NOMO-1 (cell line): ENCODE data around the gene SGSH.

Experiments used
- DNase-seq, 2 experiments: peaks; one replicate each; lab custom pipeline; 2025; ENCODE audit not compliant: unreplicated experiment in 2 of 2; lab: John Stamatoyannopoulos, UW

SGSH gene

DNA sequence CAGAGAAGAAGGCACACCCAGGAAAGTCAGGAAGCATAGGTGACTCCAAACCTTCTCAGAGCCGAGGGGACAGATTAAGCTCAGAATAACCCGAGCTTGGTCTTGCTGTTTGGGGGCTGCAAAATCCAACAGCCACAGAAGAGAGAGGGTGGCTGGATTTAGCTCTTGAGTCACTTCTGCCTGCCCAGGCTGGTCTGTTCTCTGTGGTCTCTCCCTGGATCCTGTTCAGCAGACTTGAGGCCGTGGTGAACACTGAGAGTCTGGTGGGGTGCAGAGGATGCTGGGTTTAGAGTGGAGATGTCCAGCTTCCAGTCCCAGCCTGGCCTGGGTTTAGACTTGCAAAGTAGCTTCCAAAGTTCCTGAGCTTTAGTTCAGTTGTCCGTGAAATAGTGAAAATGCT lies 8.9 kb upstream of the SGSH start:
- DNase-seq = no peak

DNA sequence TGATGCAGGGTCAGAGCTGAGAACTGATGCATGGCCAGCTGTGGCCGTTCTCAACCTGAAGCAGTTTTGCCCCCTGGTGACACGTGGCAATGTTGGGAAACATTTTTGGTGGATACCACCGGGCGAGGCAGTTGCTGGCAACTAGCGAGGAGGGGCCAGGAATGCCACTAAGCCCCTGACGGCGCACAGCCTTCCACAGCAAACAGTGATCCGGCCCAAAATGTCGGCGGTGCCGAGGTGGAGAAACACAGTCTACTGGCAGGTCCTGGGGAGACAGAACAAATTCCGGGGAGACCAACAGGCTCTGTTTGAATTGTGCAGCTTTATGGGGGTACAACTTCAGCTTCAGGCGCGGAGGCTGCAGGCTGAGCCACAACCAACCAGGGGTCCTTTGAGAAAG lies 8.3 kb upstream of the SGSH start:
- no peak for DNase-seq

DNA sequence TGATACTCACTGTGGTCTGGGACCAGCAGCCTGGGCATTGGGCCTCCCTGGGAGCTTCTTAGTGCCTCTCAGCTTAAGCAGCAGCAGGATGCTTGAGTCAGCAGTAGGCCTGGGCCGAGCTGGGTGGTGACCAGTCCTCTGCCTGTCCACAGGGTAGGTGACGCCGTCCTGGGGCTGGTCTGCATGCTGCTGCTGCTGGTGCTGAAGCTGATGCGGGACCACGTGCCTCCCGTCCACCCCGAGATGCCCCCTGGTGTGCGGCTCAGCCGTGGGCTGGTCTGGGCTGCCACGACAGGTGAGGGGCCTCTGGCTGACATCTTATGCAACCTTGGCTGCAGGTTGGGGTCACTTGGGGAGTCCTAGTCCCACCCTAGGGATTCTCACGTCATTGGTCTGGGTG lies 7.5 kb upstream of the SGSH start:
- DNase-seq = no peak

DNA sequence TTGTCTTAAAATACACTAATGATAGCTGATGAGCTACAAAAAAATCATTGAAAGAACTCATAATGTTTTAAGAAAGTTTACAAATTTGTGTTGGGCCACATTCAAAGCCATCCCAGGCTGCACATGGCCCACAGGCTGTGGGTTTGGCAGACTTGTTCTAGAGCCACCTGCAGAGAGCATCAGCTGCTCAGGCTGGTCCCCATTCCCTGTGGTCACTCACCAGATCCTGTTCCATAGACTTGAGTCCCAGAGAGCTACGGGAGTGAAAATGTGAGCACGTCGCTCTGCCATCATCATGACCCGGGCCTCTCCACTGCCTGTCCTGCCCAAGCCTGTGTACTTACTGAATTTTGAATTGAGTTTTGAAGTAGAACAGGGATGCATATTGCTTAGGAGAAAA lies 7.0 kb upstream of the SGSH start:
- no peak for DNase-seq

DNA sequence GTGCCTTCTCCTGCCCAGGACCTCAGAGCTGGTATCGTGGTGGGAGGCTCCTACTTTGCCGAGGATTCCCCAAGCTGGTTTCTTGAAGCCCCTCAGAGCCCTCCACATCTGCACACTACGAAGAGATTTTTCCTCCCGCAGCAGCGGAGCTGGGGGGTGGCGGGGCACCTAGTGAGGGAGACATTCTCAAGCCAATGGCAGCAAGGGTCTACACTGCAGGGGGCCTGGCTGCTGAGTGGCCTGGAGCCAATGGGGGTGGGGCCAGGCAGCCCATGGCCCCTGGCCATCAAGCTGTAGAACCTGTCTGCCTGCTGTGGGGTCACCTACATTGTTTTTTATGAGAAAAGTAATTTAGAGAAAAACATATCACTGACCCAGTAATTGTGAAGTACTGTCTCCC lies 5.1 kb upstream of the SGSH start:
- DNase-seq = no peak

DNA sequence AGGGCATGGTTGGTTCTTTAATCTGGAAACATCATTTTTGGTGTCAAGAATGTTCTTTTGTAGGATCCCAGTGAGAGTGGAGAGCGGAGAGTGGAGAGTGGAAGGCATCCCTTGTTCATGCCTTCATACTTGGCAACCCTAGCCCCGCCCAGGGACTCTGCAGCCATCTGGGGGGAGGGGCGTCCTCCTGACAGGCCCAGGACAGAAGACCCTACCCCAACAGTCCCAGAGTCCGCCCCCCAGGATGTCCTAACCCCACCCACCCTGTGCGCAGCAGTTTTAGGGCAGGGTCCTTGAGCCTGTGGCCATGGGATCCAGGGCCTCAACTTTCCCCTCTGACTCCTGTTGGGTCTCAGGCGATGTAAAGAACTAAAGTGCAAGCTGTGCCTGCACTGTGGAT lies 4.5 kb upstream of the SGSH start:
- no peak for DNase-seq

DNA sequence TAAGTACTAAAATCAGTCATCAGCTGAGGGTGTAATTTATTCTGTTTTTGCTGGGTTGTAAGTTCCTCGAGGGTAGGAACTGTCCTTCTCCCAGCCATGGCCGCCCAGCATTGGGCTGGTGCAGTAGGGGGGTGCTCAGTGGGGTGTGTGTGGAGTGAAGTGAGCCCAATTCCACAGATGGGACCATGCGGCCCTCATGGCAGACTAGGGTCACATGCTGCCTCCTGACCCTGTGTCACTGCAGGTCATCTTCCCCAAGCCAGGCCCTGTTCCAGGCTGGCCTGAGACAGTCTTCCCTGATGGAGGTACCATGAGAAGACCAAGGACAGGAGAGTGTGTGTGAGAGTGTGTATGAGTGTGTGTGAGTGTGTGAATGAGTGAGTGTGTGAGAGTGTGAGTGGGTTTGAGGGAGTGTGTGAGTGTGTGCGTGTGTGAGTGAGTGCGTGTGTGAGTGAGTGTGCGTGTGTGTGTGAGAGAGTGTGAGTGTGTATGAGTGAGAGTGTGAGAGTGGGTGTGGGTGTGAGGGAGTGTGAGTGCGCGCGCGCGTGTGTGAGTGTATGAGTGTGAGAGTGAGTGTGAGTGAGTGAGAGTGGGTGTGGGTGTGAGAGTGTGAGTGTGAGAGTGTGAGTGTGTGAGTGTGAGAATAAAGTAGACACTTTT lies 3.8 kb upstream of the SGSH start:
- no peak for DNase-seq

DNA sequence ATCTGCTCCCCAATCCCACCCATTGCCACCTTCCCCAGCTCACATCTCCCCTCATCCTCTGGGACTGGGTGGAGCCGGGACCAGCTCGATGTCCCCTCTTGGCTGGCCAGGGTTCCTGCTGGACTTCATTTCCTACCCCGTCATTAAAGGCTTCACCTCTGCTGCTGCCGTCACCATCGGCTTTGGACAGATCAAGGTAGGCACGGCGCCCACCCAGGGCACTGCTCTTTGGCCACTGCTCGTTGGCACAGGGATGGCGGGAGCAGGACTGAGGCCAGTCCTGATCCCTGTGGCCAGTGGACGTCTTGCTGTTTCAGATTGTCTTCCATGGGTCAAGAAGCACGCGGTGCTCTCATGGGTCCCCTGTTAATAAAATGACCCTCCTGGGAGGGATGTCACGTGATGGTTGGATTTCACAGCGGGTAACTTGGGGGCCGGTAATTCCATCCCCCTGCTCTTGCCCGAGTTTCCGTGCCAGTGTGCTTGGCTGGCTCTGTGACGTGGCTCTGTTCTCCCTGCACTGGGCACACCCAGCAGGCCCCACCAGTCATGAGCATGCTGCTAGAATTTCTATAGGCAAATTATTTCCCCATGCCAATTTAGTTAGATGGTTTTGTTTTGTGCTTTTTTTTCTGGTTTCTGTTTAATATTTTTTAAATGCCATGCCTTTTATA lies 3.1 kb upstream of the SGSH start:
- DNase-seq = no peak

DNA sequence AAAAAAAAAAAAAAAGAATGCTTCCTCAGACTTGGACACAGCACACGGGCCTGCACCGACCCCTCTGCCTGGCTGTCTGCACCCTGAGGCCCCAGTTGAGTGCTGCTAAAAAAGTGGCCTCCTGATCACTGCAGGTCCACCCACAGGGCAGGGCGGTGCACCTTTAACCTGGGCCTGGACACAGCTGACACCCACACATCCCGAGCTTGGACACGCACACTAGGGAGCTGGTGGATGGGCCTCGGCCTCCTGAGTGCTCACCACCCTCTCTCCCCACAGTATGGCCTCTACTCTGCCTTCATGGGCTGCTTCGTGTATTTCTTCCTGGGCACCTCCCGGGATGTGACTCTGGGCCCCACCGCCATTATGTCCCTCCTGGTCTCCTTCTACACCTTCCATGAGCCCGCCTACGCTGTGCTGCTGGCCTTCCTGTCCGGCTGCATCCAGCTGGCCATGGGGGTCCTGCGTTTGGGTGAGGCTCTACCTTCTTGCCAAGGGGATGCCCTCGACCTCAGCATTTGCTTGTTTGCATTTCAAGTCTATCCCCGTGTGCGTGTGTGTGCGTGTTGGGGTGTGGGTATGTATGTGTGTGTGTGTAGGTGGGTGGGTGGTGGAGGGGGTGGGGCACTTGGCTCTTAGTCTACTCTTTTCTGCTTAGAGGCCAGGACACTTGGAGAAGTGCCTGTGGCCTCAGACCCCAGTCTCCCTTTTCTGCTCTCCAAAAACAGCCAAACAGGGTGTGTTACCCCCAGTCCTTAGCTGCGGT lies 2.4 kb upstream of the SGSH start:
- DNase-seq = no peak

DNA sequence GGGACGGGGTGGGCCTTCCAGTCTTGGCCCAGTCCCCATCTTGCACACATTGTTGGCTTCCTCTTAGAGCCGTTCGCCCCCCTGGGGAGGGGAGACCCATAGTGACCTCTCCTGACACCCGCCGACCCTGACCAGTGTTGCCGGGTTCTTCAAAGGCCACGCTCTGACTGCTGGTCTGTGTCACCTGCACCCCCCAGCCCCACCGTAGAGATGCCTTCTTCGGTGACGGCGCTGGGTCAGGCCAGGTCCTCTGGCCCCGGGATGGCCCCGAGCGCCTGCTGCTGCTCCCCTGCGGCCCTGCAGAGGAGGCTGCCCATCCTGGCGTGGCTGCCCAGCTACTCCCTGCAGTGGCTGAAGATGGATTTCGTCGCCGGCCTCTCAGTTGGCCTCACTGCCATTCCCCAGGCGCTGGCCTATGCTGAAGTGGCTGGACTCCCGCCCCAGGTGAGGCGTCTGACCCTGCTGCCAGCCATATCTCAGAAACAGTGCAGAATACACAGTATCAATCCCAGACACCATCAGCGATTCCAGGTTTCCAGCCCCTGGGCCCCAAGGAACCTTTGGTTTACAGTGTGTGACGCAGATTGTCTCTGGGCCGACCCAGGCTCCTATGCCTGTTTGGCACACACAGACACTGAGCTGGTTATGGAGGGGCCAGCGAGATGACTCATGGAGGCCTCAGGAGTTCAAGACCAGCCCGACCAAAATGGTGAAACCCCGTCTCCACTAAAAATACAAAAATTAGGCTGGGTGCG lies 1.4 kb upstream of the SGSH start:
- no peak for DNase-seq

DNA sequence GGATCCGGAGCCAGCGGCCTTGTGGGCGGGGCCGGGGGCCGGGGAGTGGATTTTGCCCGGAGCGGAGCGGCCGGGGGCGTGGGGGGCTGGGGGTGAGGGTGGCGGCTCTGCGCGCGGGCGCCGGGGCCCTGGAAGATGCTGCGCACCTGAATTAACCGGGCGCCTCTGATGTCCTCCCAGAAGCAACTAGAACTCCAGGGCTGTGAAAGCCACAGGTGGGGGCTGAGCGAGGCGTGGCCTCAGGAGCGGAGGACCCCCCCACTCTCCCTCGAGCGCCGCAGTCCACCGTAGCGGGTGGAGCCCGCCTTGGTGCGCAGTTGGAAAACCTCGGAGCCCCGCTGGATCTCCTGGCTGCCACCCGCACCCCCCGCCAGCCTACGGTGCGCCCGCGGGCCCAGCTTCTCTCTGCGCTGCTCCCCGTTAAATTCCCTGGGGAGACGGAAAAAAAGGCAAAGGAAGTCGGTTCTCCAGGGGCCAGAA lies 643 bp upstream of the SGSH start:
- DNase-seq = no peak

DNA sequence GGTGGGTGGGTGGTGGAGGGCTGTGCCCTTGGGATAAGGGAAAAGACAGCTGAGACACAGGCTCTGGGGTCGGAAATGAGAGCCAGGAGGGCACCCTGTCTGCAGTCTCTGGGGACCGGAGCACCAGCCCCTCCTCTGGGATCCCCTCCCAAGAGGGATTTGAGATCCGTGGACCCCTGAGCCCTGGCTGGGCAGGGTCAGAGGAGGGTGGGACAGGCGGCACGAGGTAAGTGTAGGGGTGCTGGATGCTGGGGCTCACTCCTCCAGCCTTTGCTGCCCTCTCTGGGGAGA lies 425 bp downstream of the SGSH start:
- no peak for DNase-seq

DNA sequence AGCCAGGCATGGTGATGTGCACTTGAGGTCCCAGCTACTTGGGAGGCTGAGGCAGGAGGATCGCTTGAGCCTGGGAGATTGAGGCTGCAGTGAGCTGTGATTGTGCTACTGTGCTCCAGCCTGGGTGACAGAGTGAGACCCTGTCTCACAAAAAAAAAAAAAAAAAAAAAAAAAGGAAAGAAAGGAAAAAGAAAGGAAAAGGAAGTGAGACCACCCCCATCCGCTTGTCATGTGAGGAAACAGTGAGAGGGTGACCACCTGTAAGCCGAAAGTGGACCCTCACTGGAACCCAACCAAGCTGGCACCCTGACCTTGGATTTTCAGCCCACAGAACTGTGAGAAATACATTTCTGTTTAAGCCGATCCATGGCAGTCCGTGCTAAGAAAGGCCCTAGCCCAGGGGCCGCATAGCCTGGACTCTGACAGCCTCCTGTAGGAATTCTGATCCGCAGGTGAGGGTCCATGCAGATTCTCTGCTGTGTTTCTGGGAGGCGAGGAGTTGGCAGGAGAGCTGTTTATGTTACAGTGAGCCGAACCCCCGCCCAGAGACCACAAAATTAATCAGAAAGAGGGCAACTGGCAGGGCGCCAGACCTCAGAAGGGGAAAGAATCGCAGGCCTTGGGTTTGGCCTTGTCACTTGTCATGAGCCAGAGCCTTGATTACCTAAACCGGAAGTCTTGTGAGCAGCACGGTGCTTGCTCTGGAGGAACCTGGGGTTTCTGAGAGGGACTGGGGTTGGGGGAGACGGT lies 945 bp downstream of the SGSH start:
- DNase-seq = peak; percentile 93 to 95

DNA sequence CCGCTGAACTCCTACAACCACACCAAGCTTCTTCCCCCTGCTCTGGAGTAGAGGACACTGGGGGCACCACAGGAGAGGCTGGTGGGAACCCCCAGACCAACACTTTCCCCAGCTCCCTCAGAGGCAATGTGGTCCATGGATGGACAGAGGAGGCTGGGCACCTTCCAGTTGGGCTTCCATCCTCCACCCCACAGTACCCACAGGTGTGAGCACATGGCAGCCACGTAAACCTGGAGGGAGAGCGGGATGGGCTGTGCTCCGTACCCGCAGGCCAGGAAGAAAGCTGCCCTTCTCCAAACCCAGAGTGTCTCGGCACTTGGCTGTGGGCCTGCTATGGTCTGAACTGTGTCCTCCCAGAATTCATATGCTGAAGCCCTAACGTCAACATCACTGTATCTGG lies 1.7 kb downstream of the SGSH start:
- no peak for DNase-seq

DNA sequence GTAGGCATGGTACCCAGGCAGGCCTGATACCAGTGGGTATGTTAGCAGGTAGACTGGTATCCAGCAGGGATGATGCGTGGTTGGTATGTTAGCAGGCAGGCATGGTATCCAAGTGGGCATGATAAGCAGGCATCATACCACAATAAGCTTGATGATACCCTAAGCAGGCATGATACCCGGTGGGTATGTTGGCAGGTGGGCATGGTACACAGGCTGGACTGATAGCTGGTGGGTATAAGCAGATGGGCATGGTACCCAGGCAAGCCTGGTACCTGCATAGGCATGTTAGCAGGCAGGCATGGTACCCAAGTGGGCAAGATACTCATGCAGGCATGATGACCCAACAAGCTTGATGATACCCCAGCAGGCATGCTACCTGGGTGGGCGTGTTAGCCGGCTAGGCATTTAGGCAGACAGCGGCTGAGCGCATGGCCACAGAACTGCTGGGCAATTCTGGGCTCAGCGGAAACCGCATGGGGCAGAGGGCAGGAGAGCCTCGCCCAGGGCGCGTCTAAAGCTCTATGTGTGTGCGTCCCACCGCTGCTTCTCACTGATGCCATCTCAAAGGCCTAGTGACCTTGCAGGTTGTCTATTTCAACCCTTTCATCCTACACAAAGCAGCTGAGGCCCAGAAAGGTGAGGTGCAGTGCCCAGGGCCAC lies 2.3 kb downstream of the SGSH start:
- DNase-seq = no peak

DNA sequence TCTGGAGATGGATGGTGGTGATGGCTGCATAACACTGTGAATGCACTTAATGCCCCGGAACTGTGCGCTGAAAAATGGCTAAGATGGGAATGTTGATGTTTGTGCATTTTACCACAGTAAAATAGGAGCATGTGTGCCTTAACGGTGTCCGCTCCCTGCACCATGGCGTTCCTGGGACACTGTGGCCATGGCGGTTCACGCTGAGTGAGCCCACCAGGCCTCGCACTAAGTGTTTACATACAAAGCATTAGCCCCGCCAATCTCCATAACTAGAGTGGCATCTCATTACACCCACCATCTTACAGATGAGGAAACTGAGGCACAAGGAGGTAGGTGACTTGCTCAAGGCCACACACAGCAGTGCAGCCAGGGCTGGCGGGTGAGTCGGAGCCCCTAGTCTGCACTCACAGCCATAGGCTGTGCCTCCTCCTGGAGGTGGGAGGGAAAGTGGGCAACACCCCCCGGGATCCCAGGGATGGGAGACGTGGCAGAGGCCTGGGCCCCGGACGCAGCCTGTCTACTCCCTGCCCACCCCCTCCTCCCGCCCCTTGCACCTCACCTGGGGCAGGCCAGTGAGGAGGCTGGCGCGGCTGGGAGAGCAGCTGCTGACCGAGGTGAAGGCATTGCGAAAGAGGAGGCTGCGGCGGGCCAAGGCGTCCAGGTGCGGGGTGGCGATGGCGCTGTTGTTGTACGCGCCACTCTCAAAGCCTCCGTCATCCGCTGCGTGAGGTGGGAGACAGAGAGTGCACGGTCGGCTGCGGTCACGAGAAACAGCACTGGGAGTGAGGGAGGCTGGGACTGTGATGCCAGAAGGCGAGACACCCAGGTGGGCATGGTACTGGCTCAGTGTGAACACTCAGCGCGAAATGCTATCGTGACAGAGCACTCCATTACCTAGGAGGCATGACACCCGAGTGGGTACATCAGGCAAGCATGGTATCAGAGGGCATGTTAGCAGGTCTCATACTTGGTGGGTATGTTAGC lies 3.4 kb downstream of the SGSH start:
- DNase-seq = no peak

DNA sequence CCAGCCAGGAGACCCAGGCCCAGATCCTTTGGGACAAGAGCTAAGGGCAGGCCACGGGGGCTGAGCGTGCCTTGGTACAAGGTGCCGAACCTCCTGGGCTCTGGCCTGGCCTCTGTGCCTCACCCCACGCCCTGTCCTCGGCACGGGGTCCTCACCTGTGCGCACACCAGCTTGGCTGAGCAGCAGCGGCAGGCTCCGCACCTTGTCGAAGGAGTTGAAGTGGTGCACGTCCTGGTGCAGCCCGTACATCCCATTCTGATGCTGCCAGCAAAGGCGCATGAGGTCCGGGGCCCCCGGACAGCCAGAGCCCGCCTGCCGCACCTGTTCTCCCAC lies 5.3 kb downstream of the SGSH start:
- DNase-seq = no peak

DNA sequence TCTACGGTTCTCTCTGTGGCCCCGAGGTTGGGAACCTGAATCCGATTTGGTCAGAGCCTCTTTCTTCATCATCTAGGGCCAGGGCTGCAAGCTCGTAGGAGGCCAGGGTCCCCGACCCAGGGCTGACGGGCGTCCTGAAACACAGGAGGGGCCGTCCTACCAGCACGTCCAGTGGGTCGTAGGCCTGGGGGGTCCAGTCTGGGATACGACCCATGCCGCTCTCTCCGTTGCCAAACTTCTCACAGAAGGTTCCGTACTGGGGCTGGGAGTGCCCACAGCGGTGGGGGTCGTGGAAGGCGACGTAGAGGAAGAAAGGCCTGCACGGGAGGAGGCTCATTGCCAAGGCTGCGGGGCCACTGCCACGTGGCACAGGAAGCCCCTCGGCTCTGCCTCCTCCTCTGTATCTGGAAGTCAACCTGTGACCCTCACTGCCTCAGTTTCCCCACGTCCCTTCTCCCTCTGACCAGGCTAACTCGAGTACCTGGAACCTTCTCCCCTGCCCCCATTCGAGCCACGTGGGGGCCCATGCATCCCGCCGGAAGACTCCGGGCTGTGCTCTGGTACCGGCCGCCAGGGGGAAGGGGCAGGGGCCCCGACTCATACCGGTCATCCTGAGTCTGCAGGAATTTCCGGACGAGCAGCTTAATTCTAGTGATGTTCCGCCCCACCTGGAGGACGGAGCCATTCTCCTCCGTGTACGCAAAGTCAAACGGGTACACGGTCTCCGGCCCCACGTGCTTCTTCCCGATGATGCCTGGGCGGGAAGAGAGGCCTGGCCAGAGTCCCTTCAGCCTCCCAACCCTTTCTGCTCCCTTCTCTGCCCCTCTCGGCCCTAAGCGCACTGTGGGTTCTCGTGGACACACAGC lies 5.9 kb downstream of the SGSH start:
- no peak for DNase-seq
